Liver (tissue), 2 donors: ENCODE measurements around the gene GSTT4.

Experiments
- CTCF ChIP-seq: fragments of 150-350 bp; IDR thresholded peaks from 2 replicates; pipeline ENCODE4 v1.5.1; 2017; ENCODE audit warnings: improper control_type of control experiment, low read depth, low read length; ENCODE audit not compliant: missing input control
- ZBTB33 ChIP-seq: IDR thresholded peaks from 2 replicates; pipeline ENCODE4 v1.6.1; 2016; ENCODE audit warnings: antibody characterized with exemption
- donor health status: healthy.

GRCh38 chr22:24028533-24028932, 23.3 kb upstream of the GSTT4 start:
- TF ChIP-seq CTCF (no peak), ZBTB33 (no peak)
